A549 treated with AZD9567 at 1 μM for 4 hours (cell line): ENCODE results near the gene CT47A1. TPM values are rescaled to one million over a fixed set of nuclear protein-coding genes. Genes with fewer than 3 reads are reported as not detected.

Experiments
- total RNA-seq: library from RNA; stranded (reverse); fragments of 200-300 nt; extraction: Qiagen RNA extraction; gene quantifications from 5 replicates; pipeline ENCODE4 v1.2.3, GENCODE V29; 2022; ENCODE audit not compliant: insufficient read depth

The CT47A1 gene
- not detected in 5 replicates for total RNA-seq

GRCh38 chrX:120985660-120986059 lies at the start of gene CT47A1:
TSS of gene CT47A1 (minus strand) at chrX:120985760. CDS start at chrX:120985529, 231 bp downstream.

GRCh38 chrX:120956500-120956899 lies 29.1 kb downstream of the CT47A1 start, which contains the start of gene CT47A7:
TSS of gene CT47A7 (minus strand) at chrX:120956600. CDS start at chrX:120956345, 255 bp downstream.

Other genes with a start within 250 kb of the CT47A1 start
- gene CT47B1, start 109.9 kb downstream of the CT47A1 start, total RNA-seq, result not detected in 5 replicates
- gene CT47A11, start 48.6 kb downstream of the CT47A1 start, total RNA-seq, result not detected in 5 replicates
- not detected in 5 replicates for gene CT47A10, start 43.7 kb downstream of the CT47A1 start, total RNA-seq
- gene CT47A9, start 38.9 kb downstream of the CT47A1 start, total RNA-seq, result not detected in 5 replicates
- not detected in 5 replicates for gene CT47A8, start 34.0 kb downstream of the CT47A1 start, total RNA-seq
- gene CT47A7, start 29.2 kb downstream of the CT47A1 start, total RNA-seq, result not detected in 5 replicates
- gene CT47A6, start 24.3 kb downstream of the CT47A1 start, total RNA-seq, result not detected in 5 replicates
- gene CT47A5, start 19.4 kb downstream of the CT47A1 start, total RNA-seq, result not detected in 5 replicates
- gene CT47A4, start 14.6 kb downstream of the CT47A1 start, total RNA-seq, result not detected in 5 replicates
- not detected in 5 replicates for gene CT47A3, start 9.7 kb downstream of the CT47A1 start, total RNA-seq
- gene CT47A2, start 4.8 kb downstream of the CT47A1 start, total RNA-seq, result not detected in 5 replicates
- 0.86 to 2.4 TPM (median 2.0 TPM) in 5 replicates for gene GLUD2, start 61.9 kb upstream of the CT47A1 start, total RNA-seq